Raji (cell line): ENCODE data around the gene GBP1.

Experiments
- POLR2A ChIP-seq: IDR thresholded peaks from 2 replicates; pipeline ENCODE4 v1.6.1; 2011; ENCODE audit warnings: low read depth, low read length, control low read depth; ENCODE audit not compliant: insufficient read depth

The GBP1 gene

GRCh38 chr1:89065079-89065868, at the start of gene GBP1:
GBP1 (minus strand) TSS chr1:89065208; CDS start chr1:89063234, 1,974 bp downstream.
- TF ChIP-seq POLR2A: no peak

- no peak for TF ChIP-seq POLR2A
Observed at GRCh38 chr1:89114662-89115061, 49.7 kb upstream of the GBP1 start.

GRCh38 chr1:89112871-89113613, 48.0 kb upstream of the GBP1 start:
- TF ChIP-seq POLR2A: no peak

- no peak for TF ChIP-seq POLR2A
Observed at GRCh38 chr1:89104687-89105086, 39.7 kb upstream of the GBP1 start.

GRCh38 chr1:89104147-89104546, 39.1 kb upstream of the GBP1 start:
- TF ChIP-seq POLR2A: no peak

GRCh38 chr1:89102021-89102420, 37.0 kb upstream of the GBP1 start:
- TF ChIP-seq POLR2A: no peak

- TF ChIP-seq POLR2A: no peak
Observed at GRCh38 chr1:89100412-89100811, 35.4 kb upstream of the GBP1 start.

- TF ChIP-seq POLR2A: no peak
Observed at GRCh38 chr1:89098857-89099256, 33.8 kb upstream of the GBP1 start.

GRCh38 chr1:89095737-89096136, 30.7 kb upstream of the GBP1 start:
- TF ChIP-seq POLR2A: no peak

GRCh38 chr1:89089962-89090361, 25.0 kb upstream of the GBP1 start:
- no peak for TF ChIP-seq POLR2A

- no peak for TF ChIP-seq POLR2A
Observed at GRCh38 chr1:89088572-89088971, 23.6 kb upstream of the GBP1 start.

GRCh38 chr1:89087241-89087640, 22.2 kb upstream of the GBP1 start:
- no peak for TF ChIP-seq POLR2A

- no peak for TF ChIP-seq POLR2A
Observed at GRCh38 chr1:89085781-89086180, 20.8 kb upstream of the GBP1 start.

- no peak for TF ChIP-seq POLR2A
Observed at GRCh38 chr1:89081005-89081404, 16.0 kb upstream of the GBP1 start.

- no peak for TF ChIP-seq POLR2A
Observed at GRCh38 chr1:89070509-89070908, 5.5 kb upstream of the GBP1 start.

GRCh38 chr1:89069951-89070350, 4.9 kb upstream of the GBP1 start:
- TF ChIP-seq POLR2A: no peak

- no peak for TF ChIP-seq POLR2A
Observed at GRCh38 chr1:89068291-89068690, 3.3 kb upstream of the GBP1 start.

- no peak for TF ChIP-seq POLR2A
Observed at GRCh38 chr1:89064632-89065031, 376 bp downstream of the GBP1 start.
